ENCODE data around the gene TCTN2.

The TCTN2 gene

GRCh38 chr12:123670882-123671728 lies at the start of gene TCTN2:
TSS of gene TCTN2 (plus strand) at chr12:123671113. CDS start at chr12:123671241, 128 bp downstream.
- peak; percentile 88 for DNase-seq

DNA sequence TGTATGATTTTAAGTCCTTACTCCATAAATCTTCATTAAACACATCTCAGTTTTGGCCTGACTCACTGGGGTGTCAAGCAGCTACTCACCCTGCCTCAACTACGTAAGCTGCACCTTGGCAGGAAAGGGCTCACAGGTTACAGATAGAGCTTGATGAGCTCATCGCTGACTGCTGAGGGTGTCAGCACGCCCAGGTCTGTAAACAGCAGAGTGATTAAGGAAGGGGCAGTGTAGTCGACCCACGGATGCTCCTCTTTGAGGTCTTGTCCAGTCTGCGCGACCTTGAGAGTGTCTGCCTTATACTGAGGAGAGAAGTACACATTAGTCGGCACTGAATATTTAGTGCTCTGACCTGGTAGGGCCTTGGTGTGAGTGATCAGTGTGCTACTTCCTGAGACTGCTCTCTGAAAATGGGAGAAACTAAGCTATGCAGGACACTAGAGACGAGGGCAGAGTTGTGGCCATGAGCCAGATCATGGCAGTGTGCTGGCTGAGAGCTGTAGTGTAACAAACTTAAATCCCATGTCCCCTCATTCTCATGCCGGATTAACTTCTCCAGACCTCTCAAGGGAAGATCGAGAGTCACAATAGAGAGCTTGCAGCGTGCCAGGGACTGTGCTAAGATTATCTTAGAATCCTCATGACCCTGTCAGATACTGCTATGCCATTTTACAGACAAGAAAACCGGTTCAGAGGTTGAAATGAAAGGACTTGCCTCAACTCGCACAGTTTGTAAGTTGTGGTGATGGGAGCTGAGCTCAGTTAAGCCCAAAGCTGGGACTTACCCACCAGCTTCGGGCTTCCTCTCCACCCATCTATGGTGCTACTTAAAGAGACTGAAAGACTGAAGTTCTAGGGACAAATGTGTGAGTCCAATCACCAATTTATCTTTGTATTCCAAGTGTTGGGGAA lies 49.0 kb upstream of the TCTN2 start:
- no peak for DNase-seq

- peak; percentile 93 for DNase-seq
These were observed 37.4 kb upstream of the TCTN2 start, which contains the start of the genes EIF2B1 and GTF2H3 for GRCh38 chr12:123633379-123634141. TSS of gene EIF2B1 (minus strand) at chr12:123633686. CDS start at chr12:123633557, 129 bp downstream. TSS of gene GTF2H3 (plus strand) at chr12:123633829. CDS start at chr12:123633860, 31 bp downstream.

- no peak for DNase-seq
These were observed 36.8 kb upstream of the TCTN2 start for GRCh38 chr12:123634142-123634561.

DNA sequence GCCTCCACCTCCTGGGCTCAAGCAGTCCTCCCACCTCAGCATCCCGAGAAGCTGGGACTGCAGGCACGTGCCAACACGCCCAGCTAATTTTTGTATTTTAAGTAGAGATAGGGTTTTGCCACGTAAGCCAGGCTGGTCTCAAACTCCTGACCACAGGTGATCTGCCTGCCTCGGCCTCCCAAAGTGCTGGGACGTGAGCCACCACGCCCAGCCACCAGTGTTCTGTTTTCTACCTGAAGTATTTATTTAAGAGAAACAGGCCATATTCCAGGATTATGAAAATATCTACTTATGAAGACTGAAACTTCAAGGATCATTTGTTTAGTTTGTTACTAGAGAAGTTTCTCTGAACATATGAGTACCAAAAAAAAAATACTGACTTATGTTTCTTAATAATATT lies 27.0 kb upstream of the TCTN2 start:
- no peak for DNase-seq

DNA sequence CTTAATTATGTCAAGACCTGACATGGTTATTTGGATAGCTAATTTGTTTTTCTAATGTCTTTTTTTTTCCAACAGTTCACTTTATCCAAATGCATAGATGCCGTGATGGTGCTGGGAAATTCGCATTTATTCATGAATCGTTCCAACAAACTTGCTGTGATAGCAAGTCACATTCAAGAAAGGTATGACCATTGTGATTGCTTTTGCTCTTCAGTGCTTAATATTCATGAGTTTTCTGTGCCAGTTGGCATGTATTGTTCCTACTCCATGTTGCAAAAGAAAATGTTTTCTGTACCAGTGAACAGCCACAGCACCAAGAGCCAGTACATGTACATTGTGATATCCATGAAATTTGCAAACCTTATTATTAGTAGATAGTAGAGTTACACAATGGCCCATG lies 25.5 kb upstream of the TCTN2 start:
- DNase-seq, result no peak

DNA sequence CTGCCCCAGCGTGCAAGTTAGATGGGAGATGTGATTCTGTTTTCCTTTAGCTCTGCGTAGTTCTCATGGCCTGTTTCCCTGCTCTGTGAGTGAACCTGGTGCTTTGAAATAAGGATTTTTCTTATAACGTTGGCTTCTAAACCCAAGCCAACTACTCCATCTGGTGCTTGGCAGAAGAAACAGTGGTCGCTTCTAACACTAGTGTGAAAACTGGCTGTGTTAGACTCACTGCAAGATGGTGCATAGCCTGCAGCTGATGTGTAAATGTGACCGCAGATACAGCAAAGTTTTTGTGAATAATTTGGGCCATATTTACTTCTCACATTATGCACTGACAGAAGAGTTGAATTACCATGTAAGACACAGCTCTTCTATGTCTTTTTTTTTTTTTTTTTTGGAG lies 25.0 kb upstream of the TCTN2 start:
- no peak for DNase-seq

DNA sequence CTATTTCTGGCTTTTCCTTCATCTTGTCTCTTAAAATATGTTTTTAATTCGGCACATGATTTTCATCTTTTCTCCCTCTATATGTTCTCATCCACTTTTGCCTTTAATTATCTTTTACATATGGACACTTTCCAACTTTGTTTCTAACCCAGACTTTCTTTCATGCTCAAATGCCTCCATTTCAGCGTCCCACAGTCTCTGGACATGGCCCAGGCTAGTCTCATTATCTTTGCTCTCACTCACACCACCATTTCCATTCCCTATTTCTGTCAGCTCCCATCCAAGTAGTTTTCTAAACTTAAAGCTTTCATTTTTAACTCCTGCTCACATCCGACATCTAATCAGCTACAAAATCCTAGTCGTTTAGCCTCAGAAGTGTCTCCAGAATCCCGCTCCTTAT lies 22.5 kb upstream of the TCTN2 start:
- no peak for DNase-seq

DNA sequence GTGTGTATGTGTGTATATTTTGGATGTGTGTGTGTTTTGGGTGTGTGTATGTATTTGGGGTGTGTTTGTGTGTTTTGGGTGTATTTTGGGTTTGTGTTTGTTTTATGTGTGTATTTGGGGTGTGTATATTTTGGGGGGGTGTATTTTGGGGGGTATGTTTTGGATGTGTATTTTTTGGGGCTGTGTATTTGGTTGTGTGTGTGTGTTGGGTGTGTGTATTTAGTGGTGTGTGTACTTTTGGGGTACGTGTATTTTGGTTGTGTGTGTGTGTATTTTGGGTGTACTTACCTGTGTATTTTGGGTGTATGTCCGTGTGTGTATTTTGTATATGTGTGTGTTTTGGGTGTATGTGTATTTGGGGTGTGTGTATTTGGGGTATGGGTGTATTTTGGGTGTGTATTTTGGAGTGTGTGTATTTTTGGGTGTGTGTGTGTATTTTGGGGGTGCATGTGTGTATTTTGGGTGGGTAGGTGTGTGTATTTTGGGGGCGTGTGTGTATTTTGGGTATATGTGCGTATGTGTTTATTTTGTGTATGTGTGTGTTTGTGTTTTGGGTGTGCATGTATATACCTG lies 16.7 kb upstream of the TCTN2 start:
- no peak for DNase-seq

DNA sequence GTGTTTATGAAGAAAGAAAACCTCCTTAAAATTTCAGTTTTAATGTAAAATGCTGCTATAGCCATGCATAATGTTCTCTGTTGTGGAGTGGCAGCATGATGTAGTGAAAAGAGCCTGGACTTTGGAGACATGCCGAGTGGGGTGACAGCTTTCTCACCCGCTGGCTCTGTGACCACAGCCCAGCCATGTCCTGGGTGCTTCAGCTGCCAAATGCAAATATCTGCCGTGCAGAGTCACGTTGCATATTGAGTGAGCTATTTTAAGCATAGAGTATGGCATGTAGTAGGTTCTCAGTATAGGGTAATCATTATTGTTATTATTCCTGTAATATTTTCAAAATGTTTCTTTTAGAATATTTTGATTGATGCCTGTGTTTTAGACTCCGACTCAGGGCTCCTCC lies 15.5 kb upstream of the TCTN2 start:
- DNase-seq, result no peak

DNA sequence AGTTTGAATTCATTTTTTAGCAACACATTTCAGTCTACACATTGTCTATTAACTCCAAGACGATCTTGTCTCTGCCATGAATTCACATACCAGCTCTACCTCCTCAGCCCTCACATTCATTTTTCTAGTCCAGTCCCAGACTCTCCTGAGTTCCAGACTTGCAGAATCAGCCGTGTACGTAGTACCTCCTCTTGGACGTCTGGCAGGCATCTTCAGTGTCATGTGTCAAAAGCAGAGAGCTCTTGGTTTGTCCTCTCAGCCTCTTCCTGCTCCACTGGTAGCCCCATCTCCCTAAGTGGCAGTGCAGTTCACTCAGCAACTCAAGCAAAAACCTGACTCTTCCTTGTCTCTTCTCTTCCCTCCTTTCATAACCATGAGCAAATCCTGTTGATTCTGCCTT lies 14.5 kb upstream of the TCTN2 start:
- no peak for DNase-seq

- no peak for DNase-seq
These were observed 13.7 kb upstream of the TCTN2 start for GRCh38 chr12:123657211-123657610.

DNA sequence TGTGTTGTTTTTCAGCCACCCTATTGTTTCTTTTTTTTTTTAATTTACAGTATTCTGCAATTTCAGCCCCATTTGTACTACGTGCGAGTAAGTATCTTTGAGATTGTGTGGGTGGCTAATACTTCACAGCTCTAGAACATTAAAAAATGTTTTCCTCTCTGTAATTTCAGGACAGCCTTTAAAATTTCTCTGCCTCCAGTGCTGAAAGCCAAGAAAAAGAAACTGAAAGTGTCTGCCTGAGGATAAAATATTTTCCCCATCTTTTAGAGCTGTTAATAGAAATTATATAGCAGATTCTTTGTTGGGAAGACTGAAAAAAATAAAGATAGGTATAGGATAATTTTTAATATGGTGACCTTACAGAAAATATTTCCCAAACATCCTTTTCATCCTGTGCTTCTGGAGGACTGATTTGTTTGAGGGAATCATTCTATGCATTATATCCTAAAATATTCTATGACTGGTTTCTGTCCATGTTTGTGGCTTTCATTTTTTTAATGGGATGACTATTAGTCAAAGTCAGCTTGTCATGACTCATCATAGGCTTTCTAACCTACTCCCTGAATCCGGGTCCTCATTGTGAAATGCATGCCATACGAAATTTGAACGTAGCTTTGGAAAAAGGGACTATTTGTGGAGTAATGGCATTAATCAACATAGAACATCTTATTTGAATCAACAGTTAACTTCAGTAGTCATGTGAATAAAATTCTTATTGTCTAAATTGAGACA lies 10.8 kb upstream of the TCTN2 start:
- no peak for DNase-seq

DNA sequence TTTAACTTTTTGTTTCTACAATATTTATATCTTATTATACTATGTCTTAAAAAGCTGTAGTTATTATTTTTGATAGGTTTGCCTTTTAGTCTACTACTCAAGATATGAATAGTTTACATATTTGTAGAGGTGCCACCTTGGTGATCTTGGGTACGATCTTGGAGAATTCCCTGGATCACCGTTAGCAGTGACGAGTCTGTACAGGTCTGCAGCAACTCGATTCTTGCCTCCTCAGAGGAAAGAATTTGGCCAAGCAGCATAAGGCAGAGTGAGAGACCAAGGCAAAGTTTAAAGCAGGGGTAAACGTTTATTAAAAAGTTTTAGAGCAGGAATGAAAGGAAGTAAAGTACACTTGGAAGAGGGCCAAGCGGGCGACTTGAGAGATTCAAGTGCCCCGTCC lies 3.1 kb upstream of the TCTN2 start:
- DNase-seq, result no peak

GRCh38 chr12:123671876-123672275 lies 963 bp downstream of the TCTN2 start:
- DNase-seq, result no peak

DNA sequence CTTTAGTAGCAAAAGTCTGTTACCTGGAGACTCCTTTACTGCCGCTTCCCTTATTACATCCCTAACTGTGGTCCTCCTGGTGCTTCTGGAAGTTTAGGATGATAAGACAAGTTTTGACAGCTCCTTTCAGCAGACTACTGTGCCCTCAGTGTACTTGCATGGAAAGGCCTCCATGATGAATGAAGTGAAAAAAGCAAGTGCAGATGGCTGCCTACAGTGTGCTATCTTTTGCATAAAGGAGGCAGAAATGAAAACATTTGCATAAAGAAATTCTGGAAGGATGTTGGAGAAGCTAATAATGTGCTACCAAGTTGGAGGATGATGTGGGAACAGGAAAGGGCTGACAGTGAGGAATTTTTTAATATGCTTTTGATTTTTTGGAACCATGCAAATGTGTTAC lies 4.5 kb downstream of the TCTN2 start:
- DNase-seq, result no peak

DNA sequence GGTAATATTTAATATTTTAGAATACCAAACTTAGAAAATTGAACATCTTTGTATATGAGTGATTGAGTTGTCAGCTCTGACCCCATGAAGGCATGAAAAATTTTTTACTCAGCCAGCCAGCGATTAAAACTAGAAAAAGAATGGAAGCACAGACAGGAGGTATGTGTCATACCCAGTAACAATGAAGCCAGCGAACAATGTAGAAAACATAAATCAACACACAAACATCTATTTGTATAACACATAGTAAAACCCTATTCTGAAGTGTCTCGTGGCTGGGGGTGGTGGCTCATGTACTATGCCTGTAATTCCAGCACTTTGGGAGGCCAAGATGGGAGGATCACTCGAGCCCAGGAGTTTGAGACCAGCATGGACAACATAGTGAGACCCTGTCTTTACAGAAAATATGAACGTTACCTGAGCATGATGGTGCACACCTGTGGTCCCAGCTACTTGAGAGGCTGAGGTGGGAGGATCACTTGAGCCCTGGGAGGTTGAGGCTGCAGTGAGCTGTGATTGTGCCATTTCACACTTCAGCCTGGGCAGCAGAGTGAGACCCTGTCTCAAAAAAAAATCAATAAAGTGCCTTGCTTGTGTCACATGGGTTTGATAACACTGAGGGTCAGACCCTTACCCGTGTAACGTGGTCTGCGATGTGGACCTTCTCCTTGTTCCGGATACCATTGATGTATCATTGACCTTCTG lies 5.9 kb downstream of the TCTN2 start:
- DNase-seq, result no peak

DNA sequence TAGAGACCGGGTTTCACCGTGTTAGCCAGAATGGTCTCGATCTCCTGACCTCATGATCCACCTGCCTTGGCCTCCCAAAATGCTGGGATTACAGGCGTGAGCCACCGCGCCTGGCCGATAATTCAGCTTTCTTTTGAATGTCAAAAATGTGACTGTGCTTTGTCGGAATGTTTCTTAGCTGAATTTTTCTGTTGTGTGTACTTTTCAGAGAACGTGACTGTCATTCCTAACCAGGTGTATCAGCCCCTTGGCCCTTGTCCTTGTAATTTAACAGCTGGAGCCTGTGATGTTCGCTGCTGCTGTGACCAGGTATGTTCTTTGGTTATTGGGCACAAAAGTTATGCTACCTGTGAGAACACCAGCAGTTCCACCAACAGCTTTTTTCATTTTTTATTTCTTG lies 8.1 kb downstream of the TCTN2 start:
- no peak for DNase-seq

DNA sequence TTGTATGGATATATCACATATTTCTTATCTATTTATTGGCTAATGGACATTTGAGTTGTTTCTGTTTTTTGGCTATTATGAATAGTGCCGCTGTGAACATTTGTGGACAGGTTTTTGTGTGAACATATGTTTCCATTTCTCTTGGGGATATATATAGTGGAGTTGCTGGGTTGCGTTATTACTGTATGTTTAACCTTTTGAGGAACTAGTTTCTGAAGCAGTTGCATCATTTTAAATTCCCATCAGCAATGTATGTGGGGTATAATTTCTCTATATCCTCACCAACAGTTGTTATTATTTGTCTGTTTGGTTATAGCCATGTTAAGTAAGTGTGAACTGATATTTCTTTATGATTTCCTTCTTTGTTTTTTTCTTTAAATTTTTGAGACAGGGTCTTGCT lies 10.7 kb downstream of the TCTN2 start:
- DNase-seq, result no peak

GRCh38 chr12:123683964-123684363 lies 13.1 kb downstream of the TCTN2 start:
- no peak for DNase-seq

DNA sequence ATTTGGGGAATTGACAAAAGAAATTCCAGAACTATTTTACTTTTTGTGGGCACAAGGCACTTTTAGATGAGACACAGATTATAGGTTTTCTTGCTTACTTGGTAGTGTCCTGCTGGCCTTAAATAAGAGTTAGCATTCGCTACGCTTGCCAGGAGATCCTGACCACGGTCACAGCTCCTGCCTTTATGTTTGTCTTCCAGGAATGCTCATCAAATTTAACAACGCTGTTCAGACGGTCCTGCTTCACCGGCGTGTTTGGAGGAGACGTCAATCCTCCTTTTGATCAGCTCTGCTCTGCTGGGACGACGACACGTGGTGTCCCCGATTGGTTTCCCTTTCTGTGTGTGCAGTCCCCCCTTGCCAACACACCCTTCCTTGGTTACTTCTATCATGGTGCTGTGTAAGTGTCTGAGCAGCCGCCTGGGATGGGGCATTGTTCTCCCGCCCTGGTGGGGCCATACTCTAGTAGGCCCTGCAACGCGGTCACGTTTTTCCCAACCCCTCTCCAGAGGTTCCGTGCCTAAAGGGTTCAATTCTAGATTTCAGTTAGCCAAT lies 15.8 kb downstream of the TCTN2 start:
- no peak for DNase-seq
